A549 (cell line): ENCODE measurements around the gene SEC23IP. TPM values are rescaled to one million over a fixed set of nuclear protein-coding genes. Genes with fewer than 3 reads are reported as not detected.
"Not testable (repeated sequence)": the region's sequence is repeated elsewhere in the genome, so short reads cannot be mapped to it uniquely, and the experiment has no call there.

ENCODE experiments used
- ATAC-seq, 2 experiments: fragments of 200-7000 bp in 1 of 2; fragments of >200 bp in 1 of 2; cut with Nextera tagmentation in 1 of 2; cut with Tn5 transposase in 1 of 2; 3 replicates each; pipeline versions ENCODE4 v1.8.0 to v1.9.1; 2018 to 2020; ENCODE audit warnings: mild to moderate bottlenecking in 1 of 2, moderate library complexity in 1 of 2
- CTCF ChIA-PET: fragments of 300-600 bp; sonication (Branson Sonifier 250); formaldehyde crosslinking; extraction: SDS; loops from one replicate; lab custom pipeline; 2021; ENCODE audit warnings: antibody characterized with exemption, inconsistent platforms; lab: Yijun Ruan, JAX
- POLR2A ChIA-PET: fragments of 350-600 bp; formaldehyde crosslinking; extraction: SDS; loops from one replicate; lab custom pipeline; 2021; ENCODE audit warnings: antibody characterized with exemption, inconsistent platforms; lab: Yijun Ruan, JAX
- DNase-seq, 2 experiments: peaks; one replicate each; pipeline versions ENCODE4 v3.0.0 to v3.0.0-alpha.2; 2011 to 2016; ENCODE audit warnings: low read depth in 1 of 2, low spot score in 1 of 2
- FAIRE-seq: peaks from 2 replicates; lab custom pipeline; 2011; peaks lifted over from hg19 to GRCh38; lab: Jason Lieb, UNC
- H3K27ac ChIP-seq, 2 experiments: fragments of >200 bp; sonication (Bioruptor Twin); formaldehyde crosslinking; 3 replicates each; pipeline ENCODE4 v1.5.1; 2016 to 2017
- H3K4me1 ChIP-seq: fragments of >200 bp; sonication (Bioruptor Twin); formaldehyde crosslinking; 3 replicates; pipeline ENCODE4 v1.6.1; 2016
- H3K4me2 ChIP-seq: fragments of >200 bp; sonication (Bioruptor Twin); formaldehyde crosslinking; 3 replicates; pipeline ENCODE4 v1.6.1; 2016
- H3K4me3 ChIP-seq: fragments of >200 bp; sonication (Bioruptor Twin); formaldehyde crosslinking; 3 replicates; pipeline ENCODE4 v1.5.1; 2016
- H3K9me3 ChIP-seq: fragments of >200 bp; sonication (Bioruptor Twin); formaldehyde crosslinking; 3 replicates; pipeline ENCODE4 v1.6.1; 2016
- BHLHE40 ChIP-seq: IDR thresholded peaks from 2 replicates; pipeline ENCODE4 v1.6.1; 2012; ENCODE audit warnings: low read depth, low read length, inconsistent platforms
- CBX2 ChIP-seq: fragments of 200-600 bp; sonication (generic); IDR thresholded peaks from 2 replicates; pipeline ENCODE4 v1.6.1; 2016; ENCODE audit warnings: low read depth, mild to moderate bottlenecking, borderline replicate concordance
- CEBPB ChIP-seq, 2 experiments: fragments of >200 bp in 1 of 2; sonication (Bioruptor Twin) in 1 of 2; formaldehyde crosslinking in 1 of 2; IDR thresholded peaks; 2 replicates each; pipeline ENCODE4 v1.6.1; 2012 to 2016
- CHD2 ChIP-seq: fragments of 150-350 bp; IDR thresholded peaks from 2 replicates; pipeline ENCODE4 v1.6.1; 2014; ENCODE audit warnings: low read length; ENCODE audit not compliant: partially characterized antibody
- CTCF ChIP-seq: fragments of >200 bp; sonication (Bioruptor Twin); formaldehyde crosslinking; IDR thresholded peaks from 3 replicates; pipeline ENCODE4 v1.5.1; 2016
- EHF ChIP-seq: fragments of 250-450 bp; sonication (Bioruptor Pico); IDR thresholded peaks from 2 replicates; pipeline ENCODE4 v1.5.0; 2020; ENCODE audit warnings: mild to moderate bottlenecking
- EHMT2 ChIP-seq: fragments of 200-600 bp; sonication (generic); IDR thresholded peaks from 2 replicates; pipeline ENCODE4 v1.6.1; 2016; ENCODE audit warnings: antibody characterized with exemption, low read depth, mild to moderate bottlenecking, moderate library complexity
- ELK1 ChIP-seq: fragments of 150-350 bp; IDR thresholded peaks from 2 replicates; pipeline ENCODE4 v1.6.1; 2014; ENCODE audit warnings: low read depth, mild to moderate bottlenecking, low read length
- FOSB ChIP-seq: fragments of 250-450 bp; sonication (Bioruptor Pico); IDR thresholded peaks from 2 replicates; pipeline ENCODE4 v1.5.0; 2020; ENCODE audit warnings: mild to moderate bottlenecking, moderate library complexity
- GATA3 ChIP-seq: IDR thresholded peaks from 2 replicates; pipeline ENCODE4 v1.6.1; 2012; ENCODE audit warnings: borderline replicate concordance
- HES2 ChIP-seq: fragments of >200 bp; sonication (Bioruptor Twin); formaldehyde crosslinking; IDR thresholded peaks from 2 replicates; pipeline ENCODE4 v1.6.1; 2016
- HEYL ChIP-seq: fragments of 250-450 bp; sonication (Bioruptor Pico); IDR thresholded peaks from 2 replicates; pipeline ENCODE4 v1.8.0; 2021; ENCODE audit warnings: mild to moderate bottlenecking, moderate library complexity
- KDM5A ChIP-seq: fragments of 200-600 bp; sonication (generic); IDR thresholded peaks from 2 replicates; pipeline ENCODE4 v1.6.1; 2016; ENCODE audit warnings: antibody characterized with exemption, mild to moderate bottlenecking
- MAZ ChIP-seq: fragments of 150-350 bp; IDR thresholded peaks from 2 replicates; pipeline ENCODE4 v1.6.1; 2014; ENCODE audit warnings: antibody characterized with exemption, low read depth, low read length, borderline replicate concordance
- NFE2L2 ChIP-seq: fragments of 150-350 bp; conservative IDR thresholded peaks from 2 replicates; pipeline ENCODE4 v1.6.1; 2014; ENCODE audit warnings: low read length
- PBX3 ChIP-seq: IDR thresholded peaks from 2 replicates; pipeline ENCODE4 v1.6.1; 2012
- POLR2A ChIP-seq: IDR thresholded peaks from 2 replicates; pipeline ENCODE4 v1.6.1; 2012; ENCODE audit warnings: mild to moderate bottlenecking, low read length
- POLR2AphosphoS2 ChIP-seq: conservative IDR thresholded peaks from 2 replicates; pipeline ENCODE4 v1.6.1; 2012; ENCODE audit warnings: low read length, improper control_type of control experiment, inconsistent platforms
- RAD21 ChIP-seq, 2 experiments: fragments of >200 bp in 1 of 2; sonication (Bioruptor Twin) in 1 of 2; formaldehyde crosslinking in 1 of 2; IDR thresholded peaks in 1 of 2; conservative IDR thresholded peaks in 1 of 2; 2 replicates in 1 of 2; 3 replicates in 1 of 2; pipeline ENCODE4 v1.6.1; 2012 to 2018; ENCODE audit warnings: inconsistent platforms in 1 of 2
- RARB ChIP-seq: fragments of 250-450 bp; sonication (Bioruptor Pico); IDR thresholded peaks from 2 replicates; pipeline ENCODE4 v1.8.0; 2021; ENCODE audit warnings: mild to moderate bottlenecking, moderate library complexity
- SMC3 ChIP-seq: fragments of >200 bp; sonication (Bioruptor Twin); formaldehyde crosslinking; IDR thresholded peaks from 3 replicates; pipeline ENCODE4 v1.6.1; 2018; ENCODE audit warnings: inconsistent platforms
- TFCP2L1 ChIP-seq: fragments of 250-450 bp; sonication (Bioruptor Pico); IDR thresholded peaks from 2 replicates; pipeline ENCODE4 v1.5.0; 2021; ENCODE audit warnings: mild to moderate bottlenecking
- TP53 ChIP-seq: fragments of 250-450 bp; sonication (Bioruptor Pico); IDR thresholded peaks from 2 replicates; pipeline ENCODE4 v1.5.0; 2021; ENCODE audit warnings: mild to moderate bottlenecking, moderate library complexity
- ZC3H11A ChIP-seq: fragments of 450-650 bp; IDR thresholded peaks from 2 replicates; pipeline ENCODE4 v1.6.1; 2014; ENCODE audit warnings: antibody characterized with exemption, mild to moderate bottlenecking
- ZFP36 ChIP-seq: fragments of 450-650 bp; IDR thresholded peaks from 2 replicates; pipeline ENCODE4 v1.6.1; 2014; ENCODE audit warnings: borderline replicate concordance; ENCODE audit not compliant: partially characterized antibody
- whole genome bisulfite sequencing: methylation state at CpG from one replicate; pipeline ENCODE4 v1.1.6; 2017; ENCODE audit errors: missing lambda C conversion rate; 5-methylcytosine and 5-hydroxymethylcytosine counted together
- polyA plus RNA-seq, 4 experiments: library from polyadenylated mRNA; depleted of rRNA in 3 of 4; stranded (reverse); fragments of >200 nt; fragmentation: RNase III in 1 of 4; extraction: RNeasy Plus Mini Kit Qiagen cat#74134 plus additional on column Dnase treatment in 1 of 4; gene quantifications; 2 replicates in 3 of 4; 3 replicates in 1 of 4; pipeline ENCODE4 v1.2.3, GENCODE V29; 2011 to 2017

Gene SEC23IP
- polyA plus RNA-seq, 2 of the 4 experiments (the other 2 are of a cell fraction), result 44.9 to 75.6 TPM

GRCh38 chr10:119863951-119864565 lies 28.5 kb upstream of the SEC23IP start (continued):
- no peak for TF ChIP-seq EHF (CRISPR knock-in tag)
- TF ChIP-seq PBX3, result no peak
- TF ChIP-seq EHMT2, result no peak
- TF ChIP-seq ELK1, result no peak

- TF ChIP-seq SMC3, result no peak
- TF ChIP-seq CBX2, result no peak
- no peak for TF ChIP-seq TFCP2L1
- TF ChIP-seq RARB, result no peak
- TF ChIP-seq POLR2A, result no peak
- TF ChIP-seq TP53 (CRISPR knock-in tag), result no peak
- ATAC-seq (no peak), DNase-seq (no peak), FAIRE-seq (no peak)
- Histone ChIP-seq H3K4me1 (peaks cover 12% of the 10 kb centered on the region; the same call in 2 of the 3 replicates), H3K9me3 (no peaks in the 10 kb centered on the region), H3K27ac (no peak overlapping the region), H3K4me3 (no peak overlapping the region), H3K4me2 (no peak overlapping the region)
- WGBS, result 97% methylated on average over 6 of the region's 6 CpGs
- CTCF ChIA-PET, result interaction anchor here (1.1 to 4.5 kb wide), 6 partner anchors 12 to 258 kb away, joined by 3 to 31 read pairs (median 5); no protein-coding TSS in a partner anchor
- POLR2A ChIA-PET, result no interaction called here
Observed at GRCh38 chr10:119865699-119866240, 26.8 kb upstream of the SEC23IP start.

- ChIA-PET POLR2A (no interaction called here), CTCF (interaction anchor here (1.0 to 4.5 kb wide), 5 partner anchors 8 to 259 kb away, joined by 3 to 31 read pairs (median 6); no protein-coding TSS in a partner anchor)
- no peak overlapping the region for H3K27ac ChIP-seq
- DNase-seq (no peak), FAIRE-seq (no peak), ATAC-seq (no peak)
- no peaks in the 10 kb centered on the region for H3K9me3 ChIP-seq
- peaks cover 17% of the 10 kb centered on the region; the same call in 2 of the 3 replicates for H3K4me1 ChIP-seq
- 80% methylated on average over 7 of the region's 7 CpGs for WGBS
- no peak overlapping the region for H3K4me2 ChIP-seq
- TF ChIP-seq MAZ (no peak), CTCF (no peak), GATA3 (no peak), CEBPB (IDR thresholded peaks at IDR 0.05) (no peak), ZC3H11A (no peak), BHLHE40 (no peak), FOSB (CRISPR knock-in tag) (no peak), POLR2AphosphoS2 (no peak), KDM5A (no peak), ZFP36 (no peak), HES2 (no peak), NFE2L2 (no peak), CHD2 (no peak), POLR2A (no peak), HEYL (CRISPR knock-in tag) (no peak), RAD21 (conservative IDR thresholded peaks at IDR 0.05 in 1 of 2, IDR thresholded peaks at IDR 0.05 in 1 of 2) (no peak)
- H3K4me3 ChIP-seq, result no peak overlapping the region
Observed at GRCh38 chr10:119867317-119867716, 25.2 kb upstream of the SEC23IP start.

GRCh38 chr10:119869398-119869797 lies 23.1 kb upstream of the SEC23IP start:
- POLR2A ChIA-PET, H3K27ac ChIP-seq, FAIRE-seq, DNase-seq, H3K4me3 ChIP-seq, H3K9me3 ChIP-seq, ATAC-seq: not testable (repeated sequence)
- CTCF ChIA-PET, result interaction anchor here (0.6 to 5.4 kb wide), 5 partner anchors 9 to 269 kb away, joined by 3 to 44 read pairs (median 3); no protein-coding TSS in a partner anchor
- peaks cover 21% of the 10 kb centered on the region; the same call in 2 of the 3 replicates for H3K4me1 ChIP-seq
- 82% methylated on average over 4 of the region's 4 CpGs for WGBS
- H3K4me2 ChIP-seq, result peak overlapping the region; percentile 84; the same call in 2 of the 3 replicates
